COLO668 (cell line): Measurements from ENCODE around the gene PCNX1.
"Not testable (repeated sequence)": the region's sequence is repeated elsewhere in the genome, so short reads cannot be mapped to it uniquely, and the experiment has no call there.

ENCODE experiments used
- DNase-seq: peaks from one replicate; lab custom pipeline; 2025; ENCODE audit not compliant: unreplicated experiment; lab: John Stamatoyannopoulos, UW

PCNX1 gene

DNA sequence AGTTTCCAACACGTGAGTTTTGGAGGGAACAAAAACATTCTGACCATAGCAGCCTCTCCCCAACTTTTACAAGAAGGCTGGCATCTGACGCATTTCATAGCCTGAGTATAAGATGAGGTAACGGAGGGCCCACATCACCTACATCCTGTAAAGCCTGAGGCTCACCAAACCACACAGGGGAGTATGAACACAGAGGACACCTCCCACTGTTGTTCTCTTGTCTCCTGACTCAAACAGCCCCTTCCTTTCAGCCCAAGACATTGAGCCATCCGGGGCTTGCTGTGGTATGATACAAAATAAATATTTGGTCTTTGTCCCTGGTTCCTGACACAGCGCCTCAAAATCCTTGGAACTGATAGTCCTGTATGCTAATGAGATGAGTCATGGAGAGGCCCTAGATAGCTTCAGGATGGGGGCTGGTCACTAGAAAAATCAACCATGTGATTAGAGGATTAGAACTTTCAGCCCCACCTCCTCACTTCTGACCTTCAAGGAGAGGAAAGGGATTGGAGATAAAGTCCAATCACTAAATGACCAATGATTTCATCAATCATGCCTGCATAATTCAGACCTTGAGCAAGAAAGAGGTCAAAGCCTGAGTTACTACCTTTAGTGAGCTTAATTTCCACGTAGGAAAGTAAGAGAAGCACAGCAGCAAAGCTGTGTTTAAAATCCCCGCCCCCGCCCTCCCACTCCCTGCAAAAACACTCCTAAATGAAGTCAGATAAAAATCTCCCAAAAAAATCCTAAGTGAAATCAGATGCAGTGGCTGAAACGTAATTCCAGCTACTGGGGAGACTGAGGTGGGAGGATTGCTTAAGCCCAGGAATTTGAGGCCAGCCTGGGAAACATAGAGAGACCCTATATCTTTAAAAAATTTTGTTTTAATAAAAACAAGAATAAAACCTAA is 236.4 kb downstream of the PCNX1 start:
- DNase-seq: no peak

- not testable (repeated sequence) for DNase-seq
Measured at GRCh38 chr14:71147335-71147734, 240.1 kb downstream of the PCNX1 start.

GRCh38 chr14:71148627-71149026 is 241.4 kb downstream of the PCNX1 start:
- DNase-seq: no peak

GRCh38 chr14:71150737-71151136 is 243.5 kb downstream of the PCNX1 start:
- DNase-seq: no peak

DNA sequence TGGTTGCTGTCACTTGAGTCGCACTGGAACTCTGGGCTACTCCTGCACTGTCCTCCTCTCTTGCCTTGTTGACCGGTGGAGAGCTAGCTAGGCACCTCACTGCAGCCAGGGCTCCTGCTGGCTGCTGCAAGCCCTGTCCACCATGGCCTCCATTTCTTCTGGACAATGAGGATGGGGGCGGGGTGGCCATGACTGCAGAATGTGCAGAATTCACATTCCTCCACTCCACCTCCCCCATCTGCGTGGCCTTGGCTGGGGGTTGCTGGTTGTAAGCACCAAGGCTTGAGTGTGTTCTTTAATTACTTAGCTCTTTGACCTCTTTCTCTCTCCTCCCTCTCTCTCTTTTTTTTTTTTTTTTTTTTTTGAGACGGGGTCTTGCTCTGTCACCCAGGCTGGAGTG is 248.5 kb downstream of the PCNX1 start:
- no peak for DNase-seq

DNA sequence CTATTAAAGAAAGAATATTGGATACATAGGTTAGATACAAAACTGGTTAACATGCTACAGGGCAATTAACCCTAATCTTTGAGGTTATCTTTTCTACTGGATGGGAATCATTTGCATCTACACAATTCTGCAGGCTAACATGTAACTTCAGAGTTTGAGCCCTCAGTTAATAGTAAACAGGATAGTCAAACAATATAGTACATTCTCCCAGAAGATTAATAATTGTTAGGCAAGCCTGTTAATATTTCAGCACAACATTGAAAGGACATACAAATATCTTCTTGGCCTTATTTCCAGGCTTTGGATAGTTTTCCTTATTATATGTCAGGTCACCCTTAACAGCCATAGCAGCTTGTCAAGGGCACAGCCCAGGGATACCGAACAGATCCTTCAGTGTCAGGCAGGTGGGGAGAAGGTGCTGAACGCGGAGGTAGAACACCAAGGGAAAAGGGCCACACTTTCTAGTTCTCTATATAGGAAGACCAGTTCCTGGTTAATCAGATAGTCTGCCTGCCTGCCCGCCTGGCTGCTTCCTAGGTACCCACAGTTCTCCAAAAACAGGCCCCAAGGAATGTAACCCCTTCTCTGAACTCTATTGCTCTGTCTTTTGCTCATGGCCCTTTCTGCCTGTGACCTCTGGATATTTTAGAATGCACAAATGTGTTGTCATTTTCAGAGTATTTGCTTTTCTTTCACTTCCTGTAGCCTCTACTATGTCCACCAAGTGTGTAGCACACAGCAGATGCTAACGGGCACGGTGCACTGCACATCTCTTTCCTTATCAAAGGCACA is 256.0 kb downstream of the PCNX1 start:
- no peak for DNase-seq

DNA sequence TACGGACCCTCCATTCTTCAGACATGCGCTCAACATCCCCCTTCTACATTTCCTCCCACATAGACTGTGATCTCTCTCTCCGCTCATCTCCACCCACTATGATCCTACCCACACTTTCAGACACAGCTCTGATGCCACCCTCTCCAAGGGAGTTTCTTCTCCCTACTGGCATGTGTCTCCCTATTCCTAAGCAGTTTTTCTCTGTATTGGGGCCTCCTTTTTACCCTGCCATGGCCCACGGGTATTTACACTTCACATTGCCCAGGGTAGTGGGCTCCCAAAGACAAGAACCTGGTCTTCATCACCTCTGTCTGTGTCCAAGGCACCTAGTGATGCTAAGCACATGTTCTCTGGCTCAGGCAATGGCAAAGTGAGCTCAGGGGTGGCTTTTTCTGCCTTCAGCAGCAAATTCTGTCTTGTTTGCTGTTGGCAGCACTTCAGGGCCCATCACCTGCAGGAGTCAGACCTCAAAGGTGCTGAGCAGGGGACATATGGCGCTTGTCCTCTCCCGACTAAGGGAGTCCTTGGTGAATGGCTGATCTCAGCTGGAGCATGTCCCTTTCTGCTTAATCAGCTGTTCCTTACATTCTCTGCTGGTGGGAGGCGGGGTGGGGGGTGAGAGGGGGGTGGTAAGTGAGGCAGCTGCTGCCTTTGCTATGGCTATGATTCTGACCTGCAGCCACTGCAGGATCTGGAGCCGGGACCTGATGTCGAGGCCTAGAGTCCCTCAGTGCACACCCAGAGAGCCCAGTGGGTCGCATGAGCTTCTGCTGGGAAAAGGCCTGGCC is 256.8 kb downstream of the PCNX1 start:
- no peak for DNase-seq
